GM18873 (cell line): Measurements from ENCODE around the gene ATP6V0D1.
"Not testable (repeated sequence)": the region's sequence is repeated elsewhere in the genome, so short reads cannot be mapped to it uniquely, and the experiment has no call there.

Experiments used
- ATAC-seq: cut with Tn5 transposase; IDR thresholded peaks from one replicate; pipeline ENCODE4 v1.9.1; 2021; ENCODE audit warnings: mild to moderate bottlenecking, moderate library complexity, moderate number of reproducible peaks; ENCODE audit not compliant: unreplicated experiment, low FRiP score

Gene ATP6V0D1

DNA sequence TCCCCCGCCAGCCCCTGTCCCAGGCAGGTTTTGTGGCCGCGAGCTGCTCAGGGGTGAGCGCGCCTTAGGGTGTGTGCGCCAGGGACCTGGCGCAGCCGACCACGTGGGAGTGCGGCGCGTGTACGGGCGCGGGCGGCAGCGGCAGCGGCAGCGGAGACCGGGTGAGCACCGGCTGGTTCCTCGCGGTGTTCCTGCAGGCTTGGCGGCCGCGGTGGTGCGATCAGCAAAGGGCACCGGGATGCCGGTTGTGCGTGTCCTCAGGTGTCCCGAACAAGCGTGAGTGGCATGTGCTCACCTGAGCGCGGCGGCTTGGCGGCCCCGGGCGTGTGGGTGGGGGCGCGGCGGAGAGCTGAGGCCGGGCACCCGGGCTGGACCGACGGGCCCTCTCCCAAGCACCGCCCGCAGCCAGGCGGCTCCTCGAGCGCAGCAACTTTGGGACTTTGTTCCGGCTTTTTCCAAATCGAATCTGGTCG lies 50.4 kb downstream of the ATP6V0D1 start:
- ATAC-seq, result no peak

DNA sequence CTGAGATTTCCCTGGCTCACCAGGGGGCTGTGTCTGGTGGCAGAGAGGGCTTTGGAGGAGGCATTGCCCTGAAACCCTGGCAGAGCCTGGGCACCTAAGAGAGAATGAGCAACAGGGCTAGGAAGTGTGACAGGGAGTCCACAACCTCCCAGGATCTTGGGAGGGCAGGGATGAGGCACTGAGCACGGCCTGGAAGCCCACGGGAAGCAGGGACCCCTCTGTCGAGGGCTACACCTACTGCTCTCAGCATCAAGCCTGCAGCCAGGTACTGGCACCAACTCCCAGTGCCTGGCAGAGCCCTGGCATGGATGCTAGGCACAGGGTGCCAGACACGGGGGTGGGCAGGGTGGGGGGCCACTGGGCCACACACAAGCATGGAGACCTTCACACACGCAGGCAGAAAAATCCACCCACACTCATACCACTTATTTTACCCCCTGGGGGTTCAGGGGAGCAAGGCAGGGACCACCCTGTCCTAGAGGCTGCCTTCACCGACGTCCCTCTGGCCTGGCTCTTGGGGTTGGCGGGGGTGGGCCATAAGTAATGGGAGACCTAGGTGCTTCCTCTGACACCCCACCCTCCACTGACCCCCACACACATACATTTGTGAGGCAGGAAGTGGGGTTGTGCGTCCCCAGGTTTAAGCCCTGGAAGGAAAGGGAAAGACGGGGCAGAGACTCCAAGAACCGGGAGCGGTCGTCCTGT lies 51.0 kb downstream of the ATP6V0D1 start:
- ATAC-seq, result no peak

DNA sequence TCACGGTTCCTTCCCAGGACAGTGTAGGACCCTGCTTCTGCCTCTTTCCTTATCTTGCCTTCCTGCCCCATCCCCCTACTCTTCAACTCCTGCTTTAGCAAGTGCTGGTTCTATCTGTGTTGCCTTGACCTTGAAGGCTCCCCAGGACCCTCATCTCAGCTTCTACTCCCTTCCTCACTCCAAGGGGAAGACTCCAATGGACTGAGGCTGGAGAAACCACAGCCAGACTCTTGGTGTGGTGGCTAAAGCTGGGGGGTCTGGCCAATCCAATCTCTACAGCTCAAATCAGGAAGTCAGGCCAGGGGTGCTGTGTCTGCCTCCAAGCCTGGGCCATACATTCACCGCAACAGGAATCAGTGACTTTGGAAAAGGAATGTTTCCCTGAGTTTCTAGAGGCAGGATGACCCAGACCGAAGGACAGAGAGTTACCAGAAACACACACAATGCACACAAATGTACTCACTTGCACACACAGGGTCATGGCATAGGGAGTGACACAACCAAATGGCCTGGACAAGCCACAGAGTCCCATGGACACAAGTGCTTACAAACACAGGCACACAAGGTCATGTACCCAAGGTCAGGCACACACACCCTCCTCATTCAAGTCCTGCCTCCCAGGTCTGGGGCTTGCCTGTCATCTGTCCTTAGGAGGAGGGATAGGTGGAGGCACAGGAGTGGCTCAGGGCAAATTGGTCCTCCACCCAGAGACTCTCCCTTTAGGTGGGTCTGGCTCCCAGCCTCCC lies 51.7 kb downstream of the ATP6V0D1 start:
- ATAC-seq, result no peak

DNA sequence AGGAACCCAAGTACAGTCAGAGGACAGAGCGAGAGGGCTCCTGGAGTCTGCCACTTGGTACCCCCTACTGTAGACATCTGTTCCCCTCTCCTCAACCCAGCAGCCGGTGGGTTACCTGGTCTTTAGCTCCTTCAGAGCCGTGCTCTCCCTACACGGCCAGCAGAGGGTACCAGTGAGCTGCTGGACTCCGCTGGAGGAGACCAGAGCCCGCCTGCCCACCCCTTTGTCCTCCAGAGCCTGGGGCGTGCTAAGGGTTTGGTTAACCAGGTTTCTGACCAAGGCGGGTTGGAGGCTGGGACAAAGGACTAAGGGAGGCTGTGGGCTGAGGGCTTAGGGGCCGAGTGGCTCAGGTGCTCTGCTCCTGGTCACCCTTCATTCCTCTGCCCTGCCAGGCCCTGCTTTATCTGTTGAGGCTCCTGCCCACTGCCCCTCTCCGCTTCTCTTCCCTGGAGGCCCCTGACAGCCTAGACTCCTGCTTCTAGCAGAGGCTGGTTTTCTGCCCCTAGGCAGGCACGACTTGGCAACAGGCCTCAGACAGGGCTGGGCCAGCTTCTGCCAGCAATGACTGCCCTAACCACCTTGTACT lies 52.7 kb downstream of the ATP6V0D1 start:
- ATAC-seq, result no peak

DNA sequence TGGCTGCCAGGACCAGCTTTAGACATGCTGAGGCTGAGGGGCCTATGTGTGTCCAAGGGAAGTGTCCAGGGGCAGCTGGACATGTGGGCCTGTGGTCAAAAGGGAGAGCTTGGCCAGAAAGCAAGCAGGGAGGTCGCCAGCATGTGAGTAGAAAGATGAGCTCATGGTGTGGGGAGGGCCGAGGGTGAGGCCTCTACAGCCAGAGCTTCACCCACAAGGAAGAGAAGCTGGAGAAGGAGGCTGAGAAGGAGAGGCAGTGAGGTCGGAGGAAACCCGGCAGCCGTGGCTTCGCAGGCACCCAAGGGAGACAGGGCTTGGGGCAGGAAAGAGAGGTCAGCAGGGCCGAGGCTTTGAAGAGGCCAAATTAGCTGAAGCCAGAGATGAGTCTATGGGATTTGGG lies 54.0 kb downstream of the ATP6V0D1 start:
- ATAC-seq, result no peak

DNA sequence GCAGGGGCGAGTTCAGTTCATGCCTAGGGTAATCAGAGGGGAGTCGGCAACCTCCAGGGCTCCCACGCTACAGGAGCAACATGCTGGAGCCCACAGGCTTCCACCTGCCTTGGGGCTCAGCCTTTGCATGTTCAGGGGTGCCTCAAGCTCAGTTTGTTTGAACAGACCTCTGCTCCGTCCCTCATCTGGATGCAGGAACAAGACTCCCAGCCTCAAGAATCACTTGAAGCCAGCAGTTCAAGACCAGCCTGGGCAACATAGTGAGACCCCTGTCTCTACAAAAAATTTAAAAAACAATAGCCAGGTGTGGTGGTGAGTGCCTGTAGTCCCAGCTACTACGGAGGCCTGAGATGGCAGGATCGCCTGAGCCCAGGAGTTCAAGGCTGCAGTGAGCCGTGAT lies 54.9 kb downstream of the ATP6V0D1 start:
- ATAC-seq, result no peak

DNA sequence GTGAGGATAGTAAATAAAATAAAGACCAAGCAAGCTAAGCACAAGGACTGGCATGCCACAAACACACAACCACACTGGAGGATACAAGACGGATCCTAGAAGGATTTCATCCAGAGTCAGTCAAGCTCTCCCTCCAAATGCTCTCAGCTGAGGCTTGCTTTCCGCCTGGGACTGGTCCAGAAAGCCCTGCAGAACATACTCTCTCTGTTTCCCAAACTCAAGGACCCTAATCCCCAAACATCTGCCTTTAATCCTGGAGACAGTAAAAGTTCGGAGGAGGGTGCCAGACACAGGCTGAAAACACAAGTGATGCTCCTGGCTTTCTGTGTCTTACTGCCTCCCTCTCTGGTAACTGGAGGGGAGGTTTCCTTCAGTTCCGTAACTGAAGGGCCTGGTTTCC lies 55.4 kb downstream of the ATP6V0D1 start:
- no peak for ATAC-seq

DNA sequence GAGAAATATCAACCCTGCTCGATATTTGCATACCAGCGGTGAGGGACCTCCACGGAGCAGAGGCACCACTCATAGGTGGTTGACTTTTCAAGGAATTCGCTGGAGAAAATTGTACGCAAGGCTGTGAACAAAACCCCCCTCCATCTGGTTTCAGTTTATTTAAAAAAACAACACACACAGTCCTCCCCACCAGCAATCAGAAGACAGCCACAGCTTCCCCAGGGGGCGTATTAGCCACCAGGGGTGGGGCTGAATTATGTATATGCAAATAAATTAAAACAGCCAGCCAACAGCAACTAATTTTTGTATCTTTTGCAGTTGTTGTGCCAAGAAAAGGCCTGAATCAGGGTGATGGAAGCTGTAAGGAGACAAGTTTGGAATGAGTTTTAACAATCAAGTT lies 55.9 kb downstream of the ATP6V0D1 start:
- ATAC-seq, result no peak

DNA sequence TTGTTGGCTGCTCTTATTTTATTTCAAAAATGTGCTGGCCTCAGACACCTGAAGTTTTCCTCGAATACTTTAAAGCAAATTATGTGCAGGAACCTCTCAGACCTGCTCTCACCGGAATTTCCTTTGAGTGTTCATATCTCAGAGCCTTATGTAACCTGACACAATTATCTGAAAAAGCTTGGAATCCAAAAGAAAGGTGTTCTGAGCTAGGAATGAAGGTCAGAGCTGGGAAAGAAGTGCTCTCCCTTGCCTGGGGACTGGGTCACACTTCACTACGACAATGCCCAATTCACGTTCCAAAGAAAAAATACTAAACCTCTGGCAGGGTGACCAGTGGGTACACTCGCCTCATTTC lies 56.7 kb downstream of the ATP6V0D1 start:
- no peak for ATAC-seq

DNA sequence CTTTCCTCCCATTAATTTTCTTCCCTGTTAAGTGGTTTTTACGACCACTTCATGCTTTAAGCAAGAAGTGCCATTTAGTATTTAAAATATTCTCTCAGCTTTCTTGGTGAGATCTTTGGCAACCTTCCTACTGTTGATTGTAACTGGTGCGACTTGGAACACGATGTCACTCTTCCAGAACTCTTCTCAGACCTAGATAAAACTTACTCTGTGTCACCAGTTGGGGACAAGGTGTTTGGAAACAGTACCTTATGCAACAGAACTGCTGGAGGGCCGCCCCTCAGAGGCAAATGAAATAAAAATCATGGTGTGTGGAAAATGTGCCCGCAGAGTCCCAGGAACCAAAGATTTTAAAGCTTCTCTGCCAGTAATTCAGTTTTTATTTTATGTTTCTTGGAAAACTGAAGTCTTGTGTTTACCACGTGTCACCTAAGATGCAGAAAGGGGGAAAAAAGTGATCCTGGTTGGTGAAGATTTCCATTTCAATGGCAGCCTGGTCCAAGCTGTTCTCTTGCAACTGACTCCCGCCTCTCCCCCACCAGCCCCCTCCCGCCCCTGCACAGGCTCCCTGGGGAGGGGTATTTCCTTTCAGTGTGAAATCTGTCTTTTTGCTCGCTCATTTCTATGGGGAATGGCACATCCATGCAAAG lies 57.2 kb downstream of the ATP6V0D1 start:
- ATAC-seq, result no peak

DNA sequence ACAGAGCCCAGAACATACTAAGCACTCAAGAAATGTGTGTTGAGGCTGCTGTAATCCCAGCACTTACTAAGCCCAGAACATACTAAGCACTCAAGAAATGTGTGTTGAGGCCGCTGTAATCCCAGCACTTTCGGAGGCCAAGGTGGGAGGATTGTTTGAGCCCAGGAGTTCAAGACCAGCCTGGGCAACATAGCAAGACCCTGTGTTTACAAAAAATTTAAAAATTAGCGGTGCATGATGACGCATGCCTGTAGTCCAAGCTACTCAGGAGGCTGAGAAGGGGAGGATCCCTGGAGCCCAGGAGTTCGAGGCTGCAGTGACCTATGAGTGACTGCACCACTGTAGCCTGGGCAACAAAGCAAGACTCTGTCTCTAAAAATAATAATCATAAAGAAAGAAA lies 57.9 kb downstream of the ATP6V0D1 start:
- ATAC-seq, result no peak

DNA sequence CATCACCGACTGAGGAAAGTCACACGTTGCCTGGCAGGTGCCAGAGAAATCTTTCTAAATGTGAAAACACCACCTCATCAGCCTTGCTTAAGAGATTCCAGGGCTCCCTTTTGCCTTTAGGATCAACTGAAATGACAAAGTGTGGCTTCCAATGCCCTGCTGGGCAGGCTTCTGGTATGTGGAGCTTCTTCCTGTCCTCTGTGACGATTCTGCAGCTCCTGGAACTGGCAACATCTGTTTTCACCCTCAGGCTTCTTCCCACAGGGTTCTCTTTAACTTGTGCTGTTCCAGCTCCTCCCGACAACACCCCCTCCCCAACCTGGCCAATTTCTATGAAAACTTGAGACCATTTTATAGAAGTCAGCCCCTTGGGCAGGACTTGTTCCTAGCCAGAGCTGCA lies 59.9 kb downstream of the ATP6V0D1 start:
- ATAC-seq, result no peak

DNA sequence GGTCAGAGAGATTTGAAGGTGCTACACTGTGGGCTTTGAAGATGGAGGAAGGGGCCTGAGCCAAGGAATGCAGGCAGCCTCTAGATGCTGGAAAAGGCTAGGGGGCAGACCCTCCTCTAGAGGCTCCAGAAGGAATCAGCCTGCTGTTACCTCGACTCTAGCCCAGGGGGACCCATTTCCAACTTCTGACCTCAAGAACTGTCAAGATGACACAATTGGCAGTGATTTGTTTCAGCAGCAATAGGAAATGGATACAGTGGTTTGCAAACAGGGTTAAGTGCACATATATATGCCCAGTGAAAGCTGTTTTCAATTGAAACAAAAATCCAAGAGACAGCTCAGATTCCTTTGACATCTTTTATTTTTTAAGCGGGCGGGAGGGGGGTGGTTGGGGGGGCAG lies 61.0 kb downstream of the ATP6V0D1 start:
- no peak for ATAC-seq

DNA sequence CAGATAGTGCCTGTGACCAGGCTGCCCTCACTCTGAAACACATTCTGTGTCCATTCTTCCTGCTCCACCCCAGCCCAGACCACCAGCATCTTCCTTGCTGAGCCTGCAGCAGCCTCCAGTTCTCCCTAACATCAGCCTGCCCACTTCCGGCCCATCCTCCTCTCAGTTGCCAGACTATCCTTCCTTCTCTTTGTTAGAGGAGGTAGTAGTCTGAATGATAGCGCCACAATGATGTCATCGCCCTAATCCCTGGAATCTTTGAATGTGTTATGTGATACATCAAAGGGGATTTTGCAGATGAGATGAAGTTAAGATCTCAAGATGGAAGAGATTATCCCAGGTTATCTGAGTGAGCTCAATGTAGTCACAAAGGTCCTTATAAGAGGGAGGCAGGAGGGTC lies 61.5 kb downstream of the ATP6V0D1 start:
- ATAC-seq, result no peak

DNA sequence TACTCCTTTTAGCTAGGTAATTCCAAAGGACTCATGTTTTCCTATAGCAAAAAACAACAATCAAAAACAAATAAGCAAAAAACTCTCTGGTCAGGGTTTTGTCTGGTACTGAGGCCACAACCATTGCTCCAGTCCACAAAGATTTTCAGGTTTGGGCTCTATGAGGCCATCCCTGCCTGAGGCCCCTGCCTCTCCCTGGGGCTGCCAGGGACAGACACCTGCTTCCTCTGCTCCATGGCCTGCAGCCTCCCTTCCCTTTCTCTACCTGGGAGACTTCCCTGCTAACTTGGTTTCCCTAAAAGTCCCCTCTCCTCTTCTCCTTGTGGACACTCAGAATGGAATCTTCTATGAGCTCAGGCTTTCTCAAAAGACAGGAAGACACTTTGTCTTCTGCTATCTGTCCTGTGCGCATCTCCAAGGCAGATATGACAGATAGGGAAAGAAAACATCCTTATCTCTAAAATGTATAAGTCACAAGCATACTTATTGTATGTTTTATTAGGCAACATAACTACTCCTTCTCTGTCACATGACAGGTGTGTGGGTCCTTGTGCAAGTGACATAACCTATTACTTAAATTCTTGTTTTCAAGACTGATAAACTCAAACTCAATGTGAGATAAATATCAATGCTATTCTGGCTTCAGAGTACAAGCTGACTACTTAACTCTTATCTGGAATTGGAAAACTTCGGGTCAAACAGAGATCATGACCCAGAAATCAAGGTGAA lies 63.5 kb downstream of the ATP6V0D1 start:
- no peak for ATAC-seq

DNA sequence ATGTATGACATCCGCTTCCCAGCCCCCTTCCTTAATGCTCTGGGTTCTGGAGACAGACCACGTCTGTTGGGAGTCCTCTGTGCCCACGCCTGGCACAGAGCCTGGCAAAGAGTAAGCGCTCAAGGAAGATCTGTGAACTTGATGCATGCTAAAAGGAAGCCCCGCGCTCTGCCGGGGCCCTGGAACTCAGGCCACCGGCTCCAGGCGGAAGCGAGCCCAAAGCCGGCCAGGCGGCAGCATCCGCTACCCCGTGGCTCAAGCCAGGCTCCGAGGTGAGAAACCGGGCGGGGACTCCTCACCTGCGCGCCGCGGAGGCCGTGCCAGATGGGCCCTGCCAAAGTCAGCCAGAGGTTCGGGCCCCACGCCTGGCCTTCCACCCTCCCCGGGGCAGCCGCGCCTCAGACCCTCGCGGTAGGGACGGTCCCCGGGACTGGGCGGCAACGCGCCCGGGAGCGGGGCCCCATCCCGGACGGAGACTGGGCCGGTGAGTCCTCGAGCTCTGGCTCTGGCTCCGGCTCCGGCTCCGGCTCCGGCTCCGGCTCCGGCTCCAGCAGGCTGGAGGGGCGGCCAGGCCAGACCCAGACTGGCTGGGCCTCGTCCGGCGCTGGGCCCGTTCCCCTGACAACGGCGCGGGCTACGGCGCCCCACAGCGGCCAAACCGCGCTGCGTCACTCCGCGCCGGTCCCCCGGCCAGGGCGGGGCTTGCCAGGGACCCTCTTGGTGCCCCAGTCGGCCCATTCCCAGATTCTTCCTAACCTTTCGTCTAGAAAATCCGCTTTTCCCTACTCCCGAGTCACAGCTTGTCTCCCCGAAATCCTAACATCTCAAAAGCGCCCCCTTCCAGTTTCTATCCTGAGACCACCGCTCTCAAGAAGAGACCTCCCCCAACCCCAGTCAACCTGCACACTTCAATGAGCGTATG lies 64.8 kb downstream of the ATP6V0D1 start, which contains the start of gene ZDHHC1:
ZDHHC1 (minus strand) TSS at position 606 of the 922 bp plus-strand sequence. CDS start 8,702 bp downstream, outside the sequence.
- ATAC-seq, result no peak

DNA sequence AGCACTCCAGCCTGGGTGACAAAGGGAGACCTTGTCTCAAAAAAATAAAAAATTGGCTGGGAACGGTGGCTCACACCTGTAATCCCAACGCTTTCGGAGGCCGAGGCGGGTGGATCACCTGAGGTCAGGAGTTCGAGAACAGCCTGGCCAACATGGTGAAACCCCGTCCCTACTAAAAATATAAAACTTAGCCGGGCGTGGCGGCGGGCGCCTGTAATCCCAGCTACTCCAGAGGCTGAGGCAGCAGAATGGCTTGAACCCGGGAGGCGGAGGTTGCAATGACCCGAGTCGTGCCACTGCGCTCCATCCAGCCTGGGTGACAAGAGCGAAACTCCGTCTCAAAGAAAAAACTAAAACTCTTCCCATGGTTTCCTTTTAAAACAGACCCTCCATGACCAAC lies 65.5 kb downstream of the ATP6V0D1 start:
- ATAC-seq, result not testable (repeated sequence)

DNA sequence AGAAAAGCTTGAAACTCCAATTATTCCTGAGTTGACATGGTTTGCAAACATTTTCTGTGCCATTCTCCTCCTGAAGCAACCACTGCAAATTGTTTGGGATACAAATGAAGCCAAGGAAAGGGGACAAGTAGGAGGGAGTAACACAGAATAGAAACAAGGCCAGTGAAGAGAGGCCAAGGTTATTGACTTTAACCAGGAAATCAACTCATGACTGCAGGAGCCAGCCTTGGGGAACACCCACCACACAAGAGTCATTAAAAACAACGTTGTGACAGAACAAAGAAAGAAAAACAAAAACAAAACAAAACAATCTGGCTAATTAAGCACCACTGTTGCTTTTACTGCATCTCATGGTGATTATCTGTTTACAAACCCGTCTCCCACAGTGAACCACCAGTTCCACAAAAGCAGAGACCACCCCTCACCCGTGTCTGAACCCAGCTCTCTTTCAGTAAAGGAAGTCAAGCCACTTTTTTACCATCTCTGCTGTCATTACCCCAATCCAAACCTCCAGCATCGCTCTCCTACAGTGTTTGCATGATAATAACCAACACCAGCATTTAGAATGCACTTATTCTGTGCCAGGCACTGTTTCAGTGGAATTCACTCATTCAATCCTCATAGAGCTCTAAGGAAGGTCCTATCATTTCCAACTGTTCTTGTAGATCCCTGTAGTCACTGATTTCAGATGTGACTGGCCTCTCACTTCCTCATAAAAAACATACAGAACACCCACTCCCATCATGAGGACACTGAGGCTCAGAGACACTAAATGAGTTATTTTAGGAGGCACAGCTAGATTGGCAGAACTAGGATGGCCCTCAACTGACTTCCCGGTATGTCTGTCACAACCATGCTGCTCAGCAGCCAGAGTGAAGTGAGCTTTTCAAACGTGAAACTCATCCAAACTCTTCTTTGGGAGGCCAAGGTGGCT lies 66.7 kb downstream of the ATP6V0D1 start:
- ATAC-seq, result no peak
